ENCODE measurements around the gene GBX1.

GRCh38 chr7:151142686-151143040 lies 24.8 kb downstream of the GBX1 start:
- TF ChIP-seq SMAD3 (CRISPR knock-in tag; IDR thresholded peaks at IDR 0.05; ENCODE audit: borderline replicate concordance) = no peak
- TF ChIP-seq CTCF (IDR thresholded peaks at IDR 0.05) = no peak
- no peak for TF ChIP-seq PRDM15 (CRISPR knock-in tag; IDR thresholded peaks at IDR 0.05)
- no peak for TF ChIP-seq ZNF121 (CRISPR knock-in tag; IDR thresholded peaks at IDR 0.05)
- TF ChIP-seq USF2 (CRISPR knock-in tag; IDR thresholded peaks at IDR 0.05) = no peak
- no peak for TF ChIP-seq JUN (CRISPR knock-in tag; IDR thresholded peaks at IDR 0.05)
- TF ChIP-seq CREB1 (CRISPR knock-in tag; IDR thresholded peaks at IDR 0.05) = no peak
- TF ChIP-seq SP1 (CRISPR knock-in tag; conservative IDR thresholded peaks at IDR 0.05) = no peak
- no peak for TF ChIP-seq USF1 (CRISPR knock-in tag; IDR thresholded peaks at IDR 0.05)
- no peak for TF ChIP-seq NFYB (CRISPR knock-in tag; conservative IDR thresholded peaks at IDR 0.05; ENCODE audit: low read depth)
- no peak for TF ChIP-seq MAX (CRISPR knock-in tag; IDR thresholded peaks at IDR 0.05)
